H1 (cell line): ENCODE data around the gene NRXN3. TPM values are rescaled to one million over a fixed set of nuclear protein-coding genes. Genes with fewer than 3 reads are reported as not detected.

Experiments used
- CTCF ChIA-PET: fragments of 300-600 bp; sonication (Branson Sonifier 250); formaldehyde crosslinking; loops from one replicate; lab custom pipeline; 2021; ENCODE audit not compliant: partially characterized antibody; lab: Charles Lee
- POLR2A ChIA-PET: fragments of 300-600 bp; sonication (Branson Sonifier 250); formaldehyde crosslinking; loops from one replicate; lab custom pipeline; 2021; ENCODE audit warnings: inconsistent platforms; ENCODE audit not compliant: partially characterized antibody; lab: Charles Lee
- DNase-seq, 2 experiments: peaks; one replicate each; pipeline versions ENCODE4 v3.0.0 to v3.0.0-alpha.2; 2010 to 2022; ENCODE audit warnings: low spot score in 2 of 2, low read depth in 1 of 2, mixed read lengths in 1 of 2
- FAIRE-seq: peaks from 2 replicates; lab custom pipeline; 2011; peaks lifted over from hg19 to GRCh38; lab: Jason Lieb, UNC
- H2AFZ ChIP-seq: 2 replicates; pipeline ENCODE4 v1.8.1; 2012; ENCODE audit warnings: low read length, inconsistent platforms
- H2AK5ac ChIP-seq: 2 replicates; pipeline ENCODE4 v1.6.1; 2013; ENCODE audit warnings: low read depth, low read length
- H2BK120ac ChIP-seq: replicated peaks from 2 replicates; pipeline ENCODE3; 2013; ENCODE audit warnings: low read depth, low read length, inconsistent platforms
- H2BK12ac ChIP-seq: 2 replicates; pipeline ENCODE4 v1.6.1; 2013; ENCODE audit warnings: low read depth, low read length
- H2BK15ac ChIP-seq: 2 replicates; pipeline ENCODE4 v1.6.1; 2013; ENCODE audit warnings: low read length
- H2BK20ac ChIP-seq: 2 replicates; pipeline ENCODE4 v1.6.1; 2013; ENCODE audit warnings: low read length
- H2BK5ac ChIP-seq: 2 replicates; pipeline ENCODE4 v1.6.1; 2013; ENCODE audit warnings: low read depth, low read length
- H3K14ac ChIP-seq: 2 replicates; pipeline ENCODE4 v1.6.1; 2013; ENCODE audit warnings: inconsistent platforms; ENCODE audit not compliant: insufficient read length
- H3K18ac ChIP-seq: 2 replicates; pipeline ENCODE4 v1.6.1; 2013; ENCODE audit warnings: low read length; ENCODE audit errors: extremely low read depth
- H3K23ac ChIP-seq: 2 replicates; pipeline ENCODE4 v1.6.1; 2013; ENCODE audit warnings: inconsistent platforms; ENCODE audit not compliant: insufficient read length
- H3K23me2 ChIP-seq: 2 replicates; pipeline ENCODE4 v1.6.1; 2013; ENCODE audit warnings: low read depth, low read length
- H3K27ac ChIP-seq: 2 replicates; pipeline ENCODE4 v1.6.1; 2011; ENCODE audit warnings: low read depth, low read length, inconsistent platforms
- H3K27me3 ChIP-seq, 4 experiments: replicated peaks in 1 of 4; 1 replicate in 1 of 4; 2 replicates in 3 of 4; pipeline versions ENCODE4 v1.6.1 to v1.8.1; 2011 to 2013; ENCODE audit warnings: low read length in 3 of 4, mild to moderate bottlenecking in 3 of 4, inconsistent platforms in 2 of 4, mixed read lengths in 2 of 4, moderate library complexity in 1 of 4; ENCODE audit not compliant: control insufficient read depth in 3 of 4, insufficient read depth in 3 of 4; ENCODE audit errors: extremely low read depth in 1 of 4
- H3K36me3 ChIP-seq, 4 experiments: 2 replicates each; pipeline versions ENCODE4 v1.6.1 to v1.8.1; 2011 to 2013; ENCODE audit warnings: mild to moderate bottlenecking in 4 of 4, low read length in 3 of 4, moderate library complexity in 2 of 4, control low read depth in 1 of 4, inconsistent platforms in 1 of 4; ENCODE audit not compliant: insufficient read depth in 4 of 4, control insufficient read depth in 2 of 4
- H3K4ac ChIP-seq: replicated peaks from 2 replicates; pipeline ENCODE3; 2013; ENCODE audit warnings: low read length, low read depth, mixed read lengths, inconsistent platforms; ENCODE audit not compliant: insufficient read length
- H3K4me1 ChIP-seq, 4 experiments: replicated peaks in 1 of 4; 1 replicate in 1 of 4; 2 replicates in 3 of 4; pipeline versions ENCODE4 v1.6.1 to v1.8.1; 2011 to 2013; ENCODE audit warnings: low read length in 3 of 4, inconsistent platforms in 2 of 4, mixed read lengths in 1 of 4; ENCODE audit not compliant: insufficient read depth in 4 of 4, control insufficient read depth in 3 of 4
- H3K4me2 ChIP-seq, 2 experiments: 2 replicates each; pipeline versions ENCODE4 v1.6.1 to v1.8.1; 2011 to 2013; ENCODE audit warnings: low read depth in 2 of 2, low read length in 2 of 2, control low read depth in 1 of 2, inconsistent platforms in 1 of 2, mild to moderate bottlenecking in 1 of 2; ENCODE audit not compliant: insufficient read depth in 1 of 2
- H3K4me3 ChIP-seq, 4 experiments: fragments of 200-600, 300-600 bp in 1 of 4; sonication (generic), shearing (Covaris generic), sonication (Bioruptor Twin) in 1 of 4; 2 replicates each; pipeline versions ENCODE4 v1.5.1 to v1.8.1; 2011 to 2016; ENCODE audit warnings: low read length in 4 of 4, low read depth in 3 of 4, control low read depth in 2 of 4, inconsistent platforms in 2 of 4, mild to moderate bottlenecking in 2 of 4, mixed read lengths in 1 of 4, moderate library complexity in 1 of 4; ENCODE audit not compliant: insufficient read depth in 2 of 4; ENCODE audit errors: extremely low read depth in 1 of 4
- H3K56ac ChIP-seq: replicated peaks from 2 replicates; pipeline ENCODE3; 2013; ENCODE audit warnings: low read depth, mild to moderate bottlenecking, mixed read lengths, low read length, inconsistent platforms; ENCODE audit not compliant: insufficient read length
- H3K79me1 ChIP-seq: 2 replicates; pipeline ENCODE4 v1.6.1; 2013; ENCODE audit warnings: low read depth, low read length, control low read depth
- H3K79me2 ChIP-seq, 2 experiments: 2 replicates each; pipeline versions ENCODE4 v1.6.1 to v1.8.1; 2012 to 2013; ENCODE audit warnings: low read length in 2 of 2, mild to moderate bottlenecking in 2 of 2, inconsistent platforms in 1 of 2; ENCODE audit not compliant: insufficient read depth in 2 of 2, control insufficient read depth in 1 of 2
- H3K9ac ChIP-seq, 4 experiments: replicated peaks in 1 of 4; 1 replicate in 1 of 4; 2 replicates in 3 of 4; pipeline versions ENCODE4 v1.6.1 to v1.8.1; 2011 to 2013; ENCODE audit warnings: low read depth in 3 of 4, low read length in 3 of 4, control low read depth in 2 of 4, mild to moderate bottlenecking in 2 of 4, moderate library complexity in 2 of 4, inconsistent platforms in 1 of 4; ENCODE audit errors: extremely low read depth in 1 of 4
- H3K9me3 ChIP-seq, 2 experiments: 2 replicates each; pipeline versions ENCODE4 v1.6.1 to v1.8.1; 2012 to 2013; ENCODE audit warnings: mild to moderate bottlenecking in 2 of 2, moderate library complexity in 2 of 2, control low read depth in 1 of 2, inconsistent platforms in 1 of 2, low read depth in 1 of 2, low read length in 1 of 2, mixed read lengths in 1 of 2; ENCODE audit not compliant: insufficient read depth in 2 of 2
- H4K20me1 ChIP-seq, 2 experiments: replicated peaks in 1 of 2; 2 replicates each; pipeline versions ENCODE3 to v1.8.1; 2011 to 2013; ENCODE audit warnings: inconsistent platforms in 2 of 2, low read length in 2 of 2, mild to moderate bottlenecking in 1 of 2; ENCODE audit not compliant: insufficient read depth in 2 of 2, control insufficient read depth in 1 of 2
- H4K5ac ChIP-seq: 2 replicates; pipeline ENCODE4 v1.6.1; 2013; ENCODE audit warnings: low read length, low read depth, mixed read lengths, inconsistent platforms; ENCODE audit not compliant: insufficient read length
- H4K8ac ChIP-seq: 2 replicates; pipeline ENCODE4 v1.8.0; 2013; ENCODE audit warnings: mild to moderate bottlenecking, moderate library complexity, low read length, inconsistent platforms; ENCODE audit not compliant: insufficient read depth; ENCODE audit errors: extremely low read depth
- H4K91ac ChIP-seq: replicated peaks from 2 replicates; pipeline ENCODE3; 2013; ENCODE audit warnings: low read length, mixed read lengths, inconsistent platforms; ENCODE audit not compliant: insufficient read length
- CBX5 ChIP-seq: fragments of 300-800, 300-1000 bp; sonication (generic); IDR thresholded peaks from 2 replicates; pipeline ENCODE4 v1.7.1; 2016; ENCODE audit warnings: antibody characterized with exemption, low read length, low read depth
- CREB1 ChIP-seq: IDR thresholded peaks from 2 replicates; pipeline ENCODE4 v1.6.1; 2012; ENCODE audit warnings: inconsistent platforms
- EGR1 ChIP-seq: IDR thresholded peaks from 2 replicates; pipeline ENCODE4 v1.6.1; 2011; ENCODE audit warnings: low read depth, low read length, borderline replicate concordance
- FOSL1 ChIP-seq: IDR thresholded peaks from 2 replicates; pipeline ENCODE4 v1.6.1; 2011; ENCODE audit warnings: mild to moderate bottlenecking, low read depth, low read length, moderate library complexity; ENCODE audit not compliant: insufficient read depth
- HDAC2 ChIP-seq, 2 experiments: fragments of 300-600 bp in 1 of 2; sonication (generic) in 1 of 2; IDR thresholded peaks; 2 replicates each; pipeline ENCODE4 v1.6.1; 2011 to 2012; ENCODE audit warnings: low read depth in 2 of 2, low read length in 2 of 2, mild to moderate bottlenecking in 2 of 2, moderate library complexity in 2 of 2, borderline replicate concordance in 1 of 2, inconsistent platforms in 1 of 2
- POLR2AphosphoS5 ChIP-seq: IDR thresholded peaks from 2 replicates; pipeline ENCODE4 v1.6.1; 2011; ENCODE audit warnings: low read depth, low read length
- RXRA ChIP-seq: IDR thresholded peaks from 2 replicates; pipeline ENCODE4 v1.6.1; 2011; ENCODE audit warnings: low read depth, mild to moderate bottlenecking, low read length, moderate library complexity; ENCODE audit not compliant: insufficient read depth
- SIN3A ChIP-seq, 2 experiments: IDR thresholded peaks in 1 of 2; conservative IDR thresholded peaks in 1 of 2; 2 replicates each; pipeline ENCODE4 v1.6.1; 2011 to 2012; ENCODE audit warnings: low read length in 2 of 2, improper control_type of control experiment in 1 of 2, low read depth in 1 of 2, mild to moderate bottlenecking in 1 of 2
- SP2 ChIP-seq: IDR thresholded peaks from 2 replicates; pipeline ENCODE4 v1.6.1; 2012; ENCODE audit warnings: mild to moderate bottlenecking, low read length, inconsistent platforms
- SUZ12 ChIP-seq: fragments of 200-600 bp; sonication (generic); IDR thresholded peaks from 2 replicates; pipeline ENCODE4 v1.6.1; 2012; ENCODE audit warnings: mild to moderate bottlenecking, inconsistent platforms, low read length, moderate library complexity, mixed read lengths
- TAF7 ChIP-seq: optimal IDR thresholded peaks from 2 replicates; pipeline ENCODE3; 2011; ENCODE audit warnings: low read depth, mild to moderate bottlenecking, inconsistent platforms, low read length, moderate library complexity, borderline replicate concordance
- YY1 ChIP-seq: IDR thresholded peaks from 2 replicates; pipeline ENCODE4 v1.6.1; 2011; ENCODE audit warnings: low read depth, mild to moderate bottlenecking, low read length
- WGBS, 2 experiments: shearing (Covaris generic) in 1 of 2; methylation state at CpG; one replicate each; pipeline versions ENCODE4 v1.1.6 to v1.1.7; 2013 to 2015; ENCODE audit warnings: low lambda C conversion rate in 2 of 2, mixed read lengths in 2 of 2, inconsistent platforms in 1 of 2, low coverage in 1 of 2, missing lambda C conversion rate in 1 of 2; ENCODE audit not compliant: insufficient replicate concordance in 2 of 2, insufficient coverage in 1 of 2, insufficient read length in 1 of 2; ENCODE audit errors: extremely low coverage in 1 of 2, missing lambda C conversion rate in 1 of 2; 5-methylcytosine and 5-hydroxymethylcytosine counted together
- polyA plus RNA-seq, 7 experiments: library from polyadenylated mRNA; depleted of rRNA in 3 of 7; stranded (reverse) in 5 of 7; unstranded in 2 of 7; fragments of >200 nt in 5 of 7; fragments of 200-250 nt in 2 of 7; gene quantifications; 1 replicate in 5 of 7; 2 replicates in 1 of 7; 4 replicates in 1 of 7; pipeline versions ENCODE4 v1.2.1 to v1.2.3, GENCODE V29; 2011 to 2013; ENCODE audit warnings: missing spikeins in 2 of 7, mixed read lengths in 2 of 7
- total RNA-seq: library from RNA; stranded (reverse); fragmentation: NEBNext Ultra II Directional; extraction: Animal tissue kit (Norgen Biotek cat#: 25700); gene quantifications from 2 replicates; pipeline ENCODE4 v1.2.1, GENCODE V29; 2021
- TF ChIP-seq, protein P1 (sequence below): IDR thresholded peaks from 2 replicates; pipeline ENCODE4 v1.6.1; 2012; ENCODE audit warnings: low read length, inconsistent platforms

NRXN3 gene
- total and polyA plus RNA-seq, 2 of the 8 experiments (the other 6 are each of a cell fraction or from before 2014, with no cell fraction given) = 2.6 to 4.1 TPM

- Histone ChIP-seq H2BK15ac (no peak overlapping the region), H4K20me1 (no peaks in the 10 kb centered on the region), H3K4ac (no peak overlapping the region), H3K4me2 (no peak overlapping the region), H2BK120ac (no peak overlapping the region), H3K14ac (no peak overlapping the region), H3K23me2 (no peaks in the 10 kb centered on the region), H2AK5ac (no peak overlapping the region), H2BK12ac (no peak overlapping the region), H3K27ac (no peak overlapping the region), H3K4me3 (no peak overlapping the region), H3K9ac (no peak overlapping the region), H3K79me1 (no peaks in the 10 kb centered on the region), H2BK20ac (no peak overlapping the region), H3K4me1 (no peaks in the 10 kb centered on the region), H3K27me3 (no peaks in the 10 kb centered on the region), H4K5ac (no peak overlapping the region), H3K36me3 (no peaks in the 10 kb centered on the region), H3K56ac (no peak overlapping the region), H4K91ac (no peak overlapping the region), H3K18ac (no peak overlapping the region), H2BK5ac (no peak overlapping the region), H3K23ac (no peak overlapping the region), H2AFZ (no peak overlapping the region), H3K9me3 (no peaks in the 10 kb centered on the region), H4K8ac (no peak overlapping the region), H3K79me2 (no peaks in the 10 kb centered on the region)
- WGBS, 2 experiments = 87% methylated on average over 3 of the region's 3 CpGs; no CpG with 5 or more reads in 1 of the 2 experiments
- no peak for FAIRE-seq
- POLR2A ChIA-PET = no interaction called here
- no peak for DNase-seq
- CTCF ChIA-PET = no interaction called here
- no peak for TF ChIP-seq SUZ12
- no peak for TF ChIP-seq RXRA
- no peak for TF ChIP-seq CREB1
- TF ChIP-seq SP2 = no peak
- TF ChIP-seq TAF7 = no peak
- TF ChIP-seq CBX5 = no peak
- TF ChIP-seq, protein P1, sequence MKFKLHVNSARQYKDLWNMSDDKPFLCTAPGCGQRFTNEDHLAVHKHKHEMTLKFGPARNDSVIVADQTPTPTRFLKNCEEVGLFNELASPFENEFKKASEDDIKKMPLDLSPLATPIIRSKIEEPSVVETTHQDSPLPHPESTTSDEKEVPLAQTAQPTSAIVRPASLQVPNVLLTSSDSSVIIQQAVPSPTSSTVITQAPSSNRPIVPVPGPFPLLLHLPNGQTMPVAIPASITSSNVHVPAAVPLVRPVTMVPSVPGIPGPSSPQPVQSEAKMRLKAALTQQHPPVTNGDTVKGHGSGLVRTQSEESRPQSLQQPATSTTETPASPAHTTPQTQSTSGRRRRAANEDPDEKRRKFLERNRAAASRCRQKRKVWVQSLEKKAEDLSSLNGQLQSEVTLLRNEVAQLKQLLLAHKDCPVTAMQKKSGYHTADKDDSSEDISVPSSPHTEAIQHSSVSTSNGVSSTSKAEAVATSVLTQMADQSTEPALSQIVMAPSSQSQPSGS = no peak
- no peak for TF ChIP-seq HDAC2 (IDR thresholded peaks at IDR 0.05; ENCODE audit: borderline replicate concordance in 1 of 2, low read depth in 2 of 2, low read length in 2 of 2)
- no peak for TF ChIP-seq FOSL1
- no peak for TF ChIP-seq POLR2AphosphoS5
- no peak for TF ChIP-seq EGR1
- no peak for TF ChIP-seq YY1
- no peak for TF ChIP-seq SIN3A (conservative IDR thresholded peaks at IDR 0.05 in 1 of 2, IDR thresholded peaks at IDR 0.05 in 1 of 2; ENCODE audit: low read depth in 1 of 2, low read length in 2 of 2)
These were observed 1558.2 kb downstream of the NRXN3 start for GRCh38 chr14:79728331-79728730.
